Esophagus squamous epithelium (tissue), 4 donors: ENCODE measurements around the gene UPP2.

Experiments used
- POLR2A ChIP-seq, 4 donors: fragments of 450-650 bp; IDR thresholded peaks; one replicate each; pipeline ENCODE4 v1.6.1; 2017; ENCODE audit warnings: antibody characterized with exemption in 4 of 4, mild to moderate bottlenecking in 4 of 4, moderate library complexity in 3 of 4
- TF ChIP-seq, protein P1 (sequence below), 6 experiments: fragments of 450-650 bp in 4 of 6; fragments of 200-600 bp in 2 of 6; sonication (generic) in 2 of 6; IDR thresholded peaks; one replicate each; pipeline ENCODE4 v1.5.1; 2016 to 2019; ENCODE audit warnings: antibody characterized with exemption in 6 of 6, mild to moderate bottlenecking in 4 of 6, moderate library complexity in 4 of 6

DNA sequence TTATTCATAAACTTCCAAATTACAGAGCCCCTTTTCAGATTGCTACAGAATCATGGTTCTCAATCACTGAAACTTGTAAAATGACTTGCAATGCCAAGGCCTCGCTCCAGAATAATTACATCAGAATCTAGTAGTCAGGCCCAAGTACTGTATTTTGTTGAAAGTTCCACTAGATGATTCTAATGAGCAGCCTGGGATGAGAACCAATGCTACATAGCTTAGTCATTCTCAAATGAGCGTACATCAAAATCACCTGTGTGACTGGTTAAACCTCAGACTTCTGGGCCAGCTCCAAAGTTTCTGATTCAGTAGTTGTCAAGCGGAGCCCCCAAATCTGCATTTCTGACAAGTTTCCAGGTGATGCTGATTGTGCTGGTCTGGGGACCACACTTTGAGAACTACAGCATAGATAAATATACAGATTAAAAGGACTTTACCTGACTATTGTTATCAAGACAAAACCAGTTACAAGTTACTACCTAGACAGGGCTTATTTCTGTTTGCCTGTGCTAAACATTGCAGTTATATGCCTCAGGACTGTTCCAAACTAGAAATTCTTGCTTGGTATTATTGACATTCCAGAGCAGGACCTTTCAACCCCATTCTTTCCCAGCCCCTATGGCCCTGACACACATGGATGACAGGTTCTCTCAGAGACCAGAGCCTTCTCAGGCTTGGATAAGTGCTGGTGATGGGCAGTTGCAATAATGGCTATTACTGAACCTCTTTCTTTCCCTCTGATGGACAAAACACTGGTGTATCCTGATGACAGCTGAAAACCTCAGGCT is 83.1 kb downstream of the UPP2 start:
- TF ChIP-seq, protein P1, sequence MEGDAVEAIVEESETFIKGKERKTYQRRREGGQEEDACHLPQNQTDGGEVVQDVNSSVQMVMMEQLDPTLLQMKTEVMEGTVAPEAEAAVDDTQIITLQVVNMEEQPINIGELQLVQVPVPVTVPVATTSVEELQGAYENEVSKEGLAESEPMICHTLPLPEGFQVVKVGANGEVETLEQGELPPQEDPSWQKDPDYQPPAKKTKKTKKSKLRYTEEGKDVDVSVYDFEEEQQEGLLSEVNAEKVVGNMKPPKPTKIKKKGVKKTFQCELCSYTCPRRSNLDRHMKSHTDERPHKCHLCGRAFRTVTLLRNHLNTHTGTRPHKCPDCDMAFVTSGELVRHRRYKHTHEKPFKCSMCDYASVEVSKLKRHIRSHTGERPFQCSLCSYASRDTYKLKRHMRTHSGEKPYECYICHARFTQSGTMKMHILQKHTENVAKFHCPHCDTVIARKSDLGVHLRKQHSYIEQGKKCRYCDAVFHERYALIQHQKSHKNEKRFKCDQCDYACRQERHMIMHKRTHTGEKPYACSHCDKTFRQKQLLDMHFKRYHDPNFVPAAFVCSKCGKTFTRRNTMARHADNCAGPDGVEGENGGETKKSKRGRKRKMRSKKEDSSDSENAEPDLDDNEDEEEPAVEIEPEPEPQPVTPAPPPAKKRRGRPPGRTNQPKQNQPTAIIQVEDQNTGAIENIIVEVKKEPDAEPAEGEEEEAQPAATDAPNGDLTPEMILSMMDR (IDR thresholded peaks at IDR 0.05), result no peak
- TF ChIP-seq POLR2A (IDR thresholded peaks at IDR 0.05), result no peak
